Stimulated activated CD4-positive, alpha-beta T cell treated with anti-CD3 and anti-CD28 coated beads, Interleukin-4, amount 100 ng/mL, for 24 hours (primary cell): ENCODE measurements around the gene GLIS1.
"Not testable (repeated sequence)": the region's sequence is repeated elsewhere in the genome, so short reads cannot be mapped to it uniquely, and the experiment has no call there.

Experiments used
- DNase-seq: peaks from one replicate; pipeline ENCODE4 v3.0.0-alpha.2; 2020

Gene GLIS1

GRCh38 chr1:53739109-53739681 is at the start of gene GLIS1:
GLIS1 (minus strand) TSS chr1:53739164; CDS start chr1:53738064, 1,100 bp downstream.
- peak; percentile 44 for DNase-seq

GRCh38 chr1:53787655-53788054 is 48.7 kb upstream of the GLIS1 start:
- DNase-seq, result no peak

DNA sequence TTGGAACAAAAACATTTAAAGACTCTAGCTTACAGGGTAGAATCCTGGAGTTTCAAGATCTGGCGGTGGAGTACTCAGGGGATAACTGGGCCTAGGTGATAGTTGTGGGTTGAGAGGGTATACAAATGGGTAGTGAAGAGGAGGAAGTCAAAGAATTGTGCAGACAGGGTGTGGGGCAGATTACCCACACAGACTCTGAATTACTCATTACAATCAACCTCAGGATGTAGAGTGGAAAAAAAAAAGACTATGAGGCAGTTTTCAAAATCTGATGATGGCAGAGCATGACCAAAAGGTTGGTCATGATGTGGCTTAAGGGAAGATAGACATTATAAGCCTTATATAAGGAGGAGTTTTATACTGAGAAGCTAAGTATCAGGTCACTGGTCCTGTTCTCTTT is 44.1 kb upstream of the GLIS1 start:
- DNase-seq, result no peak

DNA sequence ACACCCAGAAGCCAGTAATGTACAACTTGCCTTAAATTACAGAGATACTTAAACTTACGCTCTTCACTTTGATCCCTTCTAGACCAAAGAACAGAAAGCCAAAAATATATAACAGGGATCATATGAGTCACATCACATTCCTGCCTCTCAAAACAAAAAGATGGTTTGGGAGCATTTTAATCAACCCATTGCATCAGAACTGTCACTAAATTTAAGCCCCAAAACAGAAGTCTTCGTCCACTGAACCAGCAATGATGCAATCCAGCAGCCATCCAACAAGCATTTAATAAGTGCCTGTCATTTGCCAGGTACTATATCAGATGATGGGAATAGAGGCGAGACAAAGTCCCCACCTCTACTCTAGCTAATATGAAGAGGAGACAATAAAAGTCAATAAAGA is 42.7 kb upstream of the GLIS1 start:
- DNase-seq, result no peak

DNA sequence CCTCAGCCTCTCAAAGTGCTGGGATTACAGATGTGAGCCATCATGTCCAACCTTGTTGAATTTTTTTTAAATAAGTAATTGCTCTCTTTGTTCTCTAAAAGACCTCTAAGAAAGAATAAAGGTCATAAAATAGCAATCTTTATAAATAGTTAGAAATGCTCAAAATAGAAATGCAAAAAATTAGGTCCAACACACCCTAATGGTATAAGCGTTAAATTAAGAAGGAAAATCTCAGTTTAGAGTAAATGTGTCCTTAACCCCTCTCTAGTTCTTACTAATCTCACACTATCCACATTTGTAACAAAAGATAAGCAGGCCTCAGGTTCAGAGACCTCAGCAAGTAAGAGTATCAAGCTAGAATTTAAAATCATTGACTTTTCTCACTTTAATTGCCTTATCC is 38.3 kb upstream of the GLIS1 start:
- DNase-seq, result no peak

DNA sequence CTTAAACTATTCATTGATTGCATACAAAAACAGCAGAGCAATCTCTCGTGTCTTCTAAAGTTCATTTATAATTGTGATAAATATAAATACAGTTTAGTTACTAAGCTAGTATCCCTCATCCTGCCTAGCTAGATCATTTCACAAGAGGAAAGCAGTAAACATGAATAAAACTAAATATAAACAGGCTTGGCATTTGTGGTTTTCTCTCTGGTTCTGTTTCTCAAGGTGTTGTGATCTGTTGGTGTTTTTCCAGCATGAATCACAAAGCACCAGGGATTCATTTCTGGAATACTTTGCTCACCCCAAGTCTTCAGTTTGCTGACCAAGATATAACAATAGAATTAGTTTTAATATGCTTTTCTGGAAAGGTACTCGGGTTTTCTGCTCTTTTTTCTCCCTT is 32.7 kb upstream of the GLIS1 start:
- no peak for DNase-seq

- DNase-seq, result no peak
These were observed 30.8 kb upstream of the GLIS1 start for GRCh38 chr1:53769780-53770179.

- no peak for DNase-seq
These were observed 30.2 kb upstream of the GLIS1 start for GRCh38 chr1:53769184-53769583.

DNA sequence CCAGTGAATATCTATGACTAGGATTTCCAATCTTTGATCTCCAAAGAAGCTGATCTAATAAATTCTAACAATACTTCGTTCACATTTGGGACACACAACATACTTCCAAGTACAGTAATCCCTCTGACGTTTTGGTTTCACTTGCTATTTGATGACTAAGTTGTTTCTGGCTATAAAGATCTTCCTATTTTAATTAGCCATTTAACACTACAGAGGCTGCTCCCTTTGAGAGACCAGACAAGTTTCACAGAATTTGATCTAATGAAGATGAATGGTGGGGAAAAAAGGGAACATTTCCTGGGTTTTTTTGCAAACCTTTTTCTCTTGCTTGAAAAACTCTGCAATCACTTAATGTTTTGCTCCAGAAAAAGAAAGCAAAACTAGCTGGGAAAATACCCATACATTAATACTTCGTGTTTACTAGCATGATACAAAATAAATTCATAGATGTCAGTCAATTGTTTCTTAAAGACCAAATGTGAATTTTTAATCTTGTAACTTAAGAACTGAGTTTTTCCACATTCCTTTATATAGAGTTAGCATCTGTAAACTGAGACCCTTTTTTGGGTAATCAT is 28.0 kb upstream of the GLIS1 start:
- no peak for DNase-seq

DNA sequence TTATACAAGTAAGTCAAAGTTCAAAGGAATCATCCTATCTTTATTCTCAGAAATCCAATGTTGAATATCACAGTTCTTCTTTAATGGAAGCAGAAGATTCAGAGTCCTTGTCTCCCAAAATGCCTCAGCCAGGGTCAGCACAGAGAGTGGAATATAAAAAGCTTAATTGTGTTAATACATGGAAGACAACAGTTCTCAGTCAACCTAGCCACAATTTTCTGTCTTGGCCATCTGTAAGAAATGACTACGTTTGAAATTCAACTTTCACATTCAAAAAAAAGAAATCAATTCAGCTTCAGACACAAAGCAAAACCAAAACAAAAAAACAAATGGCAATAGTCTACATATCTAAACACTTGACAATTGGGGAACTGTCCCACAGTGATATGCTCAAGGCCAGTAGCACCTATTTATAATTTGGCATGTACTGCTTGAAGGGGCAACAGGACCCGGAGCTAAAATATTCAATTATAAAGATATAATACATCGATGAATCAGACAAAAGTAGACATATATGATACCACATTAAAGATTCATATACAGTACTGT is 27.3 kb upstream of the GLIS1 start:
- no peak for DNase-seq

GRCh38 chr1:53765657-53766056 is 26.7 kb upstream of the GLIS1 start:
- DNase-seq, result no peak

DNA sequence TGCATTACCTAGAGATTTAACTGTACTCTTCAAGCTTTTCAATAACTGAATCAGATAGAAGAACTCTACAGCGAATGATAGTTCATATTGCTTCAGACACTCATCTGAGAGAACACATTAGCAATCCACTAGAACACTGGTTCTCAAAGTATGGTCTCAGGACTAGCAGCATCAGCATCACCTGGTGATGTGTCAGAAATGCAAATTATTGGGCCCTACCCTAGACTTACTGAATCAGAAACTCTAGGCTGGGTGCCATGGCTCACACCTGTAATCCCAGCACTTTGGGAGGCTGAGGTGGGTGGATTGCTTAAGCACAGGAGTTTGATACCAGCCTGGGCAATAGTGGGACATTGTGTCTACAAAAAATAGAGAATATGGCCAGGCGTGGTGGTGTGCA is 24.9 kb upstream of the GLIS1 start:
- DNase-seq, result no peak

GRCh38 chr1:53763461-53763860 is 24.5 kb upstream of the GLIS1 start:
- DNase-seq, result no peak

- DNase-seq, result not testable (repeated sequence)
These were observed 21.5 kb upstream of the GLIS1 start for GRCh38 chr1:53760497-53760896.

- no peak for DNase-seq
These were observed 16.9 kb upstream of the GLIS1 start for GRCh38 chr1:53755874-53756273.

DNA sequence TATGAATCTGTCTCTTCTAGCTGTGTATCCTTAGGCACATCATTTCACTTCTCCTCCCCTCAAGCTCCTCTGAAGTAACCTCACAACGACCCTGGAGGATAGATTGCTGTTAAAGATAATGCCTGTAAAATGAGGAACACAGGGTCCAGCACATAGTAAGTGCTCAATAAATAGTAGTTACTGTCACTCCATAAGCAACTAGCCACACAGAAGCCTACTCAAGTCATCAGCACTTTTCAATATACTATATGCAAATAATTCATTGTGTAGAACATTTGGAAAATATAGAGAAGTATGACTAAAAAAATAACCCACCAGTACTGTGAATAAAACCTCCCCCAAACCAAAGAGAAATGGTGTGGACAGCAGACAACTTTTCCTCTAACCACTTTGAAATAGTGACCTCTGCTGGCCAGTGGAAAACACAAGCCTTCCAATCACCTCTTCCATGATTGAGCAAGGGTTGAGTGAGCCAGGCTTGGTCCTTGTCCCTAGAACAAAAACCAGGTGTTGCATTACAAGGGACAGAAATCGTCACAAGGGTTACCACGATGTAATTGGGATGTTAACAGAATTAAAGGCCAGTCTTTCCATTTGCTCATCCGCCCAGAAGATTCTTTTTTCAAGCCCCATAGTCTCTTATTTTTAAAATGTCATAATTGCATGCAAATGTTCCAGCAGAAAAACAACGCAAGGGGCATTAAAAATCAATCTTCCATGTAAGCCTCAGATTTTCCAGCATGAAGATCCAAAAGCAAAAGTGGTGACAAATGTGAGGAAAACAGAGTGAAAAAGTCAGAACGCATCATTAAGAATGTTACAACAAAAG is 15.7 kb upstream of the GLIS1 start:
- peak; percentile 15 for DNase-seq

GRCh38 chr1:53752281-53752680 is 13.3 kb upstream of the GLIS1 start:
- no peak for DNase-seq

- no peak for DNase-seq
These were observed 8.9 kb upstream of the GLIS1 start for GRCh38 chr1:53747841-53748240.

GRCh38 chr1:53740621-53741105 is 1.7 kb upstream of the GLIS1 start:
- no peak for DNase-seq

DNA sequence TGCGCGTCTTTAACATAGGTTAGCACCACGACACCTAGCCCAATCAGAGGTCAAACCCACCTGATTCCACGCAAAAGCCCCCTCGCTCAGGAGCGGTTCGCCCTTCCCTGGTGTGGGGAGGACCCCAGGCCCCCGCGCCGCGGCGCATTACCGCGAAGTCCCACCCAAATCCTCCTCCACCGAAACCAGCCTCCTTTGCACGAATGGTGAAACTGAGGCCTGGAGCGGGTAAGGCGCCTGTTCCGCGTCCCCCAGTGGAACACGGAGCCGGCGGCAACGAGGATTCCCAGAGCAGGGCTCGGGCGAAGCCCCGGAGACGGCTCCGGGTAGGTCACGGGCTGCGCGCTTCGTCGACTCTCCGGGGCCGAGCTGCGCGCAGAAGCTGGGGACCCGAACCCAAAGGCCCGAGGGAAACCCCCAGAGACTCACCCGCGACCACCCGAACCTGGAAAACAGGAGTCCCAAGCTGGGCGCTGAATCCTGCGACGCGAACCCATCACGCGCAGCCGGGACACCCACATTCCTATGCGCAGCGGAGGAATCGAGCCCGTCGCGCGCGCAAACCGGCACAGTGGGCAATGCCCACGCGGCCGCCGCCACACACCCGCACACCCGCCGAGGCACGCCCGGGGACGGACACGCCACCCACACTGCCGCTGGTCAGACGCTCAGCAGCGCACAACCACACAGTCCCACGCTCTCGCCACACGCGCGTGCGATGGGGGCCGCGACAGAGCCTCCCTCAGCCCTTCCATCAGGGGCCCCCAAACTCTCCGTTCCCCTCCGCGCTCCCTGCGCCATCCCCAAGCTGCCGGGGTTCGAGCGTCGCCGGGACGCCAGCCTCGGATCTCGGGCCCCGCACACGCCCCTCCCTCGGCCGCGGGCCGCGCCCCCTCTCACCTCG is 507 bp downstream of the GLIS1 start:
- DNase-seq, result no peak

GRCh38 chr1:53737648-53738204 is 1.2 kb downstream of the GLIS1 start:
- DNase-seq, result no peak

DNA sequence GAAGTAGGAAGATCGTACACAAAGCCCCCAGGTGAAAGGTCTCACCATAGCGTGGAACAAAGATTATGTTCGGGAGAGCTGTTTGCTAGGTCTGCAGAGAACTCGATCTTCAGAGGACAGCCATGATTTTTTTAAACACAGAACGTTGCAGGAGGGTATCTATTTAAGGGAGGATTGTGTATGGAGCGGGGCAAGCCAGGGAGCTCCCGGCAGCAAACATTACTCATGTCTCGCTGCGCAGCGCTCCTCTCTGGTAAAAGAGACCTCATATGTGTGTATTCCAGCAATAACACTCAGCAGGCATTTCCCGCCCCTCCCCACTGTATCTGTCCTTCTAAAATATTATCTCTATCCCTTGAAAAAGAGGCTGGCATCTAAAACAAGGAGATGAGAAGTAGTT is 2.7 kb downstream of the GLIS1 start:
- no peak for DNase-seq
